Measurements from ENCODE around the gene EIF6. TPM values are rescaled to one million over a fixed set of nuclear protein-coding genes. Genes with fewer than 3 reads are reported as not detected.

EIF6 gene
- total and polyA plus RNA-seq, 2 of the 8 experiments (the other 6 are each of a cell fraction or from before 2014, with no cell fraction given) = 184 to 319 TPM

DNA sequence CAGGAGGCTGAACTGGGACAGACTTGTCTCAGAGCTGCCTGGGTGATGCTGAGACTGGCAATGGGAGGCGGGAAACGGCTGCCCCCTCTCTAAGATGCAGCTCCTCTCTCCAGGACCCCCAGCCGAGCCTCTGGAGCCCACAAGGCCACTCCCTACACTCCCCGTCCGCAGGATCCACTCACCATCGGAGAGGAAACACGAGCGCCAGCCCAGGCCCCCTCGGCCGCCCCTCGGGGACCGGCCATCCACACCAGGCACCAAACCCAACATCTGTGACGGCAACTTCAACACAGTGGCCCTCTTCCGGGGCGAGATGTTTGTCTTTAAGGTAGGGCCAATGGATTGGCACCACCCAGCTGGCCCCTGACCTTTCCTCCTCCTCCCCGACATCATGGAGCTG is 17.5 kb downstream of the EIF6 start (continued):
- TF ChIP-seq, protein P1, sequence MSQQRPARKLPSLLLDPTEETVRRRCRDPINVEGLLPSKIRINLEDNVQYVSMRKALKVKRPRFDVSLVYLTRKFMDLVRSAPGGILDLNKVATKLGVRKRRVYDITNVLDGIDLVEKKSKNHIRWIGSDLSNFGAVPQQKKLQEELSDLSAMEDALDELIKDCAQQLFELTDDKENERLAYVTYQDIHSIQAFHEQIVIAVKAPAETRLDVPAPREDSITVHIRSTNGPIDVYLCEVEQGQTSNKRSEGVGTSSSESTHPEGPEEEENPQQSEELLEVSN (IDR thresholded peaks at IDR 0.05) = no peak
- TF ChIP-seq TAF7 (optimal IDR thresholded peaks at IDR 0.05; ENCODE audit: borderline replicate concordance, low read depth, low read length) (no peak), SIN3A (conservative IDR thresholded peaks at IDR 0.05 in 1 of 2, IDR thresholded peaks at IDR 0.05 in 1 of 2; ENCODE audit: low read depth in 1 of 2, low read length in 2 of 2) (no peak), RXRA (IDR thresholded peaks at IDR 0.05; ENCODE audit: insufficient read depth, low read depth, low read length) (no peak), TBP (IDR thresholded peaks at IDR 0.05; ENCODE audit: low read depth, low read length) (no peak), KDM4A (IDR thresholded peaks at IDR 0.05; ENCODE audit: low read depth, low read length, severe bottlenecking) (no peak)

Data from H1 (cell line).